HepG2 (cell line): ENCODE data around the gene PPFIA3. TPM values are rescaled to one million over a fixed set of nuclear protein-coding genes. Genes with fewer than 3 reads are reported as not detected.

Experiments
- CBX5 ChIP-seq: sonication (generic); formaldehyde crosslinking; IDR thresholded peaks from 2 replicates; pipeline ENCODE4 v1.4.0; 2020; ENCODE audit warnings: missing genetic modification reagents, borderline replicate concordance
- CSRNP1 ChIP-seq: sonication (generic); formaldehyde crosslinking; IDR thresholded peaks from 2 replicates; pipeline ENCODE4 v1.8.1; 2023; ENCODE audit warnings: mild to moderate bottlenecking, missing genetic modification reagents
- KAT8 ChIP-seq: IDR thresholded peaks from 2 replicates; pipeline ENCODE4 v1.6.1; 2016; ENCODE audit warnings: missing genetic modification reagents, missing compliant biosample characterization
- KDM3A ChIP-seq: IDR thresholded peaks from 2 replicates; pipeline ENCODE4 v1.6.1; 2018; ENCODE audit warnings: low read depth, missing compliant biosample characterization
- MAZ ChIP-seq, 2 experiments: sonication (generic) in 1 of 2; formaldehyde crosslinking in 1 of 2; IDR thresholded peaks; 2 replicates each; pipeline versions ENCODE4 v1.5.0 to v1.6.1; 2012 to 2020; ENCODE audit warnings: low read depth in 2 of 2, mild to moderate bottlenecking in 2 of 2, borderline replicate concordance in 1 of 2, improper control_type of control experiment in 1 of 2, low read length in 1 of 2, missing genetic modification reagents in 1 of 2, moderate library complexity in 1 of 2
- NFRKB ChIP-seq: fragments of 450-650 bp; IDR thresholded peaks from 2 replicates; pipeline ENCODE4 v1.6.1; 2017
- SNAI1 ChIP-seq: sonication (generic); formaldehyde crosslinking; IDR thresholded peaks from 2 replicates; pipeline ENCODE4 v1.5.0; 2020; ENCODE audit warnings: mild to moderate bottlenecking, missing genetic modification reagents, borderline replicate concordance
- YEATS4 ChIP-seq: sonication (generic); formaldehyde crosslinking; IDR thresholded peaks from 2 replicates; pipeline ENCODE4 v1.4.0; 2020; ENCODE audit warnings: missing genetic modification reagents, borderline replicate concordance
- ZBTB26 ChIP-seq: IDR thresholded peaks from 2 replicates; pipeline ENCODE4 v1.6.1; 2016; ENCODE audit warnings: missing compliant biosample characterization, missing genetic modification reagents, borderline replicate concordance
- ZBTB42 ChIP-seq: sonication (generic); formaldehyde crosslinking; IDR thresholded peaks from 2 replicates; pipeline ENCODE4 v1.5.0; 2020; ENCODE audit warnings: mild to moderate bottlenecking, missing genetic modification reagents
- ZFX ChIP-seq: sonication (generic); formaldehyde crosslinking; IDR thresholded peaks from 2 replicates; pipeline ENCODE4 v1.4.0; 2020; ENCODE audit warnings: mild to moderate bottlenecking, low read depth, missing genetic modification reagents, moderate library complexity
- ZNF121 ChIP-seq: sonication (generic); formaldehyde crosslinking; IDR thresholded peaks from 2 replicates; pipeline ENCODE4 v1.5.0; 2020; ENCODE audit warnings: mild to moderate bottlenecking, missing genetic modification reagents
- ZNF263 ChIP-seq: sonication (generic); formaldehyde crosslinking; IDR thresholded peaks from 2 replicates; pipeline ENCODE4 v1.4.0; 2020; ENCODE audit warnings: missing genetic modification reagents
- ZNF3 ChIP-seq: IDR thresholded peaks from 2 replicates; pipeline ENCODE4 v1.7.0; 2017; ENCODE audit warnings: inconsistent platforms
- ZNF766 ChIP-seq: sonication (generic); formaldehyde crosslinking; IDR thresholded peaks from 2 replicates; pipeline ENCODE4 v1.5.0; 2020; ENCODE audit warnings: missing genetic modification reagents, borderline replicate concordance
- polyA plus RNA-seq, 8 experiments: library from polyadenylated mRNA; depleted of rRNA in 3 of 8; stranded (reverse) in 7 of 8; unstranded in 1 of 8; fragments of >200 nt; fragmentation: Illumina TruSeq in 4 of 8; extraction: Trizol in 4 of 8; gene quantifications; 2 replicates each; pipeline versions ENCODE4 v1.2.1 to v1.2.3, GENCODE V29; 2011 to 2016; ENCODE audit warnings: low read depth in 4 of 8, missing spikeins in 1 of 8, mixed read lengths in 1 of 8; ENCODE audit not compliant: insufficient read depth in 1 of 8
- total RNA-seq, 5 experiments: library from RNA; depleted of rRNA; stranded (reverse); fragments of >200 nt; fragmentation: Illumina TruSeq; extraction: Trizol; gene quantifications; 2 replicates each; pipeline ENCODE4 v1.2.3, GENCODE V29; 2016; ENCODE audit warnings: low read depth in 1 of 5
- TF ChIP-seq, protein P1 (sequence below): sonication (generic); formaldehyde crosslinking; IDR thresholded peaks from 2 replicates; pipeline ENCODE4 v1.4.0; 2020; ENCODE audit warnings: low read depth, mild to moderate bottlenecking, missing genetic modification reagents
- TF ChIP-seq, protein P2 (sequence below): sonication (generic); formaldehyde crosslinking; IDR thresholded peaks from 2 replicates; pipeline ENCODE4 v1.8.0; 2022; ENCODE audit warnings: missing genetic modification reagents, mild to moderate bottlenecking, borderline replicate concordance
- TF ChIP-seq, protein P3 (sequence below): sonication (generic); formaldehyde crosslinking; IDR thresholded peaks from 2 replicates; pipeline ENCODE4 v1.4.0; 2020; ENCODE audit warnings: missing genetic modification reagents, borderline replicate concordance

The PPFIA3 gene
- total and polyA plus RNA-seq, 2 of the 13 experiments (the other 11 are each of a cell fraction or from before 2014, with no cell fraction given), result 6.7 to 8.6 TPM

GRCh38 chr19:49119411-49120324, at the start of gene PPFIA3 (continued):
- TF ChIP-seq, protein P1, sequence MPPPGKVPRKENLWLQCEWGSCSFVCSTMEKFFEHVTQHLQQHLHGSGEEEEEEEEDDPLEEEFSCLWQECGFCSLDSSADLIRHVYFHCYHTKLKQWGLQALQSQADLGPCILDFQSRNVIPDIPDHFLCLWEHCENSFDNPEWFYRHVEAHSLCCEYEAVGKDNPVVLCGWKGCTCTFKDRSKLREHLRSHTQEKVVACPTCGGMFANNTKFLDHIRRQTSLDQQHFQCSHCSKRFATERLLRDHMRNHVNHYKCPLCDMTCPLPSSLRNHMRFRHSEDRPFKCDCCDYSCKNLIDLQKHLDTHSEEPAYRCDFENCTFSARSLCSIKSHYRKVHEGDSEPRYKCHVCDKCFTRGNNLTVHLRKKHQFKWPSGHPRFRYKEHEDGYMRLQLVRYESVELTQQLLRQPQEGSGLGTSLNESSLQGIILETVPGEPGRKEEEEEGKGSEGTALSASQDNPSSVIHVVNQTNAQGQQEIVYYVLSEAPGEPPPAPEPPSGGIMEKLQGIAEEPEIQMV (CRISPR knock-in tag), result no peak
- peak; percentile 88 for TF ChIP-seq ZNF766
- no peak for TF ChIP-seq ZNF263
- no peak for TF ChIP-seq KDM3A (CRISPR knock-in tag)
- TF ChIP-seq CSRNP1 (CRISPR knock-in tag), result no peak
- no peak for TF ChIP-seq SNAI1 (CRISPR knock-in tag)
- TF ChIP-seq KAT8, result peak; percentile 53; the same call in 1 of the 2 replicates
- TF ChIP-seq ZNF121 (CRISPR knock-in tag), result no peak
- TF ChIP-seq ZFX, result peak; percentile 85
- TF ChIP-seq ZBTB26, result peak; percentile 88
- TF ChIP-seq NFRKB, result no peak
- peak; percentile 66 for TF ChIP-seq YEATS4 (CRISPR knock-in tag)
- peak; percentile 41; the same call in 1 of the 2 replicates for TF ChIP-seq CBX5 (CRISPR knock-in tag)
- TF ChIP-seq, protein P2, sequence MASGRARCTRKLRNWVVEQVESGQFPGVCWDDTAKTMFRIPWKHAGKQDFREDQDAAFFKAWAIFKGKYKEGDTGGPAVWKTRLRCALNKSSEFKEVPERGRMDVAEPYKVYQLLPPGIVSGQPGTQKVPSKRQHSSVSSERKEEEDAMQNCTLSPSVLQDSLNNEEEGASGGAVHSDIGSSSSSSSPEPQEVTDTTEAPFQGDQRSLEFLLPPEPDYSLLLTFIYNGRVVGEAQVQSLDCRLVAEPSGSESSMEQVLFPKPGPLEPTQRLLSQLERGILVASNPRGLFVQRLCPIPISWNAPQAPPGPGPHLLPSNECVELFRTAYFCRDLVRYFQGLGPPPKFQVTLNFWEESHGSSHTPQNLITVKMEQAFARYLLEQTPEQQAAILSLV (CRISPR knock-in tag), result peak; percentile 83
- TF ChIP-seq ZNF3 (CRISPR knock-in tag), result no peak
- TF ChIP-seq, protein P3, sequence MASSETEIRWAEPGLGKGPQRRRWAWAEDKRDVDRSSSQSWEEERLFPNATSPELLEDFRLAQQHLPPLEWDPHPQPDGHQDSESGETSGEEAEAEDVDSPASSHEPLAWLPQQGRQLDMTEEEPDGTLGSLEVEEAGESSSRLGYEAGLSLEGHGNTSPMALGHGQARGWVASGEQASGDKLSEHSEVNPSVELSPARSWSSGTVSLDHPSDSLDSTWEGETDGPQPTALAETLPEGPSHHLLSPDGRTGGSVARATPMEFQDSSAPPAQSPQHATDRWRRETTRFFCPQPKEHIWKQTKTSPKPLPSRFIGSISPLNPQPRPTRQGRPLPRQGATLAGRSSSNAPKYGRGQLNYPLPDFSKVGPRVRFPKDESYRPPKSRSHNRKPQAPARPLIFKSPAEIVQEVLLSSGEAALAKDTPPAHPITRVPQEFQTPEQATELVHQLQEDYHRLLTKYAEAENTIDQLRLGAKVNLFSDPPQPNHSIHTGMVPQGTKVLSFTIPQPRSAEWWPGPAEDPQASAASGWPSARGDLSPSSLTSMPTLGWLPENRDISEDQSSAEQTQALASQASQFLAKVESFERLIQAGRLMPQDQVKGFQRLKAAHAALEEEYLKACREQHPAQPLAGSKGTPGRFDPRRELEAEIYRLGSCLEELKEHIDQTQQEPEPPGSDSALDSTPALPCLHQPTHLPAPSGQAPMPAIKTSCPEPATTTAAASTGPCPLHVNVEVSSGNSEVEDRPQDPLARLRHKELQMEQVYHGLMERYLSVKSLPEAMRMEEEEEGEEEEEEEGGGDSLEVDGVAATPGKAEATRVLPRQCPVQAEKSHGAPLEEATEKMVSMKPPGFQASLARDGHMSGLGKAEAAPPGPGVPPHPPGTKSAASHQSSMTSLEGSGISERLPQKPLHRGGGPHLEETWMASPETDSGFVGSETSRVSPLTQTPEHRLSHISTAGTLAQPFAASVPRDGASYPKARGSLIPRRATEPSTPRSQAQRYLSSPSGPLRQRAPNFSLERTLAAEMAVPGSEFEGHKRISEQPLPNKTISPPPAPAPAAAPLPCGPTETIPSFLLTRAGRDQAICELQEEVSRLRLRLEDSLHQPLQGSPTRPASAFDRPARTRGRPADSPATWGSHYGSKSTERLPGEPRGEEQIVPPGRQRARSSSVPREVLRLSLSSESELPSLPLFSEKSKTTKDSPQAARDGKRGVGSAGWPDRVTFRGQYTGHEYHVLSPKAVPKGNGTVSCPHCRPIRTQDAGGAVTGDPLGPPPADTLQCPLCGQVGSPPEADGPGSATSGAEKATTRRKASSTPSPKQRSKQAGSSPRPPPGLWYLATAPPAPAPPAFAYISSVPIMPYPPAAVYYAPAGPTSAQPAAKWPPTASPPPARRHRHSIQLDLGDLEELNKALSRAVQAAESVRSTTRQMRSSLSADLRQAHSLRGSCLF (CRISPR knock-in tag), result no peak
- TF ChIP-seq MAZ (IDR thresholded peaks at IDR 0.05; ENCODE audit: borderline replicate concordance, low read depth, low read length), result no peak
- peak; percentile 72 for TF ChIP-seq MAZ (CRISPR knock-in tag; IDR thresholded peaks at IDR 0.05; ENCODE audit: low read depth)
- no peak for TF ChIP-seq ZBTB42 (CRISPR knock-in tag)
